ENCODE data around the gene RAI14.

- no peak for TF ChIP-seq CTCF (IDR thresholded peaks at IDR 0.05; ENCODE audit: low read depth, low read length, poor library complexity, severe bottlenecking)
- no peak for TF ChIP-seq EZH2phosphoT487 (IDR thresholded peaks at IDR 0.05; ENCODE audit: borderline replicate concordance, low read length)
Measured at GRCh38 chr5:34653708-34654107, 2.4 kb upstream of the RAI14 start.
